ENCODE results near the gene FAM13A. TPM values are rescaled to one million over a fixed set of nuclear protein-coding genes. Genes with fewer than 3 reads are reported as not detected.

The FAM13A gene
- total and polyA plus RNA-seq, 2 donors (not counting 3 experiments of a cell fraction or from before 2014, with no cell fraction given), result 3.3 to 10.5 TPM

DNA sequence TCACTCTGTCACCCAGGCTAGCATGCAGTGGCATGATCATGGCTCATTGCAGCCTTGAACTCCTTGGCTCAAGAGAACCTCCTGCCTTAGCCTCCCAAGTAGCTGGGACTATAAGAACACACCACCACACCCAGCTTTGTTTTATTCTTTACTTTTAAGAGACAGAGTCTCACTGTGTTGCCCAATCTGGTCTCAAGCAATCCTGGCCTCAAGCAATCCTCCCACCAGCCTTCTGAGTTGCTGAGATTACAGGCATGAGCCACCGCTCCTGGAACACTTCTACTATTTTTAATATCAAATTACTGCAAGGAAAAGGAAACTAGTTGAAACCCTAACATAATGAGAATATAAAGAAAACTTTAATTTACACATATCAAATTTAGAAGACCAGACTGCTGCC lies 85.4 kb downstream of the FAM13A start:
- ChIA-PET CTCF (no interaction called here), POLR2A (no interaction called here)
- H3K79me2 ChIP-seq (ENCODE audit: control insufficient read depth, insufficient read depth, low read length), result no peaks in the 10 kb centered on the region
- DNase-seq (ENCODE audit: low read depth, low spot score) (no peak), FAIRE-seq (no peak)
- no peaks in the 10 kb centered on the region for H3K36me3 ChIP-seq (ENCODE audit: control insufficient read depth in 2 of 2, extremely low read depth in 1 of 2, insufficient read depth in 2 of 2, low read length in 2 of 2)
- intact Hi-C loops (cut with micrococcal nuclease), result no loop called here
- H3K4me3 ChIP-seq (replicated peaks in 1 of 3; ENCODE audit: insufficient read depth in 1 of 3, low read depth in 1 of 3, low read length in 3 of 3), result no peak overlapping the region
- BruUV-seq (replicated peaks), result no TSS peak
- H3K4me2 ChIP-seq (ENCODE audit: insufficient read depth, low read length), result no peak overlapping the region
- H3K27ac ChIP-seq (ENCODE audit: insufficient read depth, low read depth, low read length), result no peak overlapping the region
- no peaks in the 10 kb centered on the region for H3K4me1 ChIP-seq (ENCODE audit: control insufficient read depth, extremely low read depth, insufficient read depth, low read length)
- no peaks in the 10 kb centered on the region for H3K27me3 ChIP-seq (ENCODE audit: control insufficient read depth in 2 of 2, insufficient read depth in 2 of 2, low read length in 2 of 2)
- H3K9ac ChIP-seq (replicated peaks; ENCODE audit: extremely low read depth, insufficient read depth, low read length), result no peak overlapping the region
- no peaks in the 10 kb centered on the region for H3K9me1 ChIP-seq (replicated peaks; ENCODE audit: control insufficient read depth, extremely low read depth, insufficient read depth, low read length)
- dilution Hi-C loops (cut with MboI; ENCODE audit: extremely low pct_ligation_motif_present, low sequenced_read_pairs), result no loop called here
- no peak for TF ChIP-seq POLR2AphosphoS5 (IDR thresholded peaks at IDR 0.05; ENCODE audit: insufficient read depth, low read depth, low read length)
- TF ChIP-seq EZH2 (IDR thresholded peaks at IDR 0.05; ENCODE audit: borderline replicate concordance, low read depth, low read length, severe bottlenecking), result no peak
- no peak for TF ChIP-seq JUN (IDR thresholded peaks at IDR 0.05; ENCODE audit: borderline replicate concordance, insufficient read depth, insufficient read length, low read depth)
- TF ChIP-seq, protein P1, sequence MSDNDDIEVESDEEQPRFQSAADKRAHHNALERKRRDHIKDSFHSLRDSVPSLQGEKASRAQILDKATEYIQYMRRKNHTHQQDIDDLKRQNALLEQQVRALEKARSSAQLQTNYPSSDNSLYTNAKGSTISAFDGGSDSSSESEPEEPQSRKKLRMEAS (IDR thresholded peaks at IDR 0.05; ENCODE audit: insufficient read depth, insufficient read length), result no peak
- no peak for TF ChIP-seq GATA2 (IDR thresholded peaks at IDR 0.05; ENCODE audit: insufficient read depth, insufficient read length, low read depth, low read length)
- TF ChIP-seq POLR2A (IDR thresholded peaks at IDR 0.05; ENCODE audit: low read depth, low read length), result no peak
- TF ChIP-seq FOS (IDR thresholded peaks at IDR 0.05; ENCODE audit: borderline replicate concordance, insufficient read depth, low read length), result no peak
- TF ChIP-seq, protein P2, sequence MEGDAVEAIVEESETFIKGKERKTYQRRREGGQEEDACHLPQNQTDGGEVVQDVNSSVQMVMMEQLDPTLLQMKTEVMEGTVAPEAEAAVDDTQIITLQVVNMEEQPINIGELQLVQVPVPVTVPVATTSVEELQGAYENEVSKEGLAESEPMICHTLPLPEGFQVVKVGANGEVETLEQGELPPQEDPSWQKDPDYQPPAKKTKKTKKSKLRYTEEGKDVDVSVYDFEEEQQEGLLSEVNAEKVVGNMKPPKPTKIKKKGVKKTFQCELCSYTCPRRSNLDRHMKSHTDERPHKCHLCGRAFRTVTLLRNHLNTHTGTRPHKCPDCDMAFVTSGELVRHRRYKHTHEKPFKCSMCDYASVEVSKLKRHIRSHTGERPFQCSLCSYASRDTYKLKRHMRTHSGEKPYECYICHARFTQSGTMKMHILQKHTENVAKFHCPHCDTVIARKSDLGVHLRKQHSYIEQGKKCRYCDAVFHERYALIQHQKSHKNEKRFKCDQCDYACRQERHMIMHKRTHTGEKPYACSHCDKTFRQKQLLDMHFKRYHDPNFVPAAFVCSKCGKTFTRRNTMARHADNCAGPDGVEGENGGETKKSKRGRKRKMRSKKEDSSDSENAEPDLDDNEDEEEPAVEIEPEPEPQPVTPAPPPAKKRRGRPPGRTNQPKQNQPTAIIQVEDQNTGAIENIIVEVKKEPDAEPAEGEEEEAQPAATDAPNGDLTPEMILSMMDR (IDR thresholded peaks at IDR 0.05; ENCODE audit: extremely low read depth in 1 of 2, insufficient read depth in 1 of 2, low read depth in 1 of 2, low read length in 2 of 2), result no peak
- TF ChIP-seq MYC (IDR thresholded peaks at IDR 0.05; ENCODE audit: low read depth, low read length), result no peak
- no peak overlapping the region for H2AFZ ChIP-seq (ENCODE audit: low read depth, low read length)
- no peaks in the 10 kb centered on the region for H4K20me1 ChIP-seq (replicated peaks; ENCODE audit: control insufficient read depth, extremely low read depth, insufficient read depth, low read length)
- no peaks in the 10 kb centered on the region for H3K9me3 ChIP-seq (replicated peaks; ENCODE audit: control insufficient read depth, insufficient read depth, low read length)
